Tibial artery (tissue), 4 donors: Measurements from ENCODE around the gene ATP6V0D1.

Experiments
- DNase-seq, 2 donors: peaks; one replicate each; pipeline ENCODE4 v3.0.0-alpha.2; 2019
- H3K27ac ChIP-seq, 2 donors: fragments of 200-600 bp; sonication (generic) in 1 of 2; 1 replicate in 1 of 2; 2 replicates in 1 of 2; pipeline ENCODE4 v1.5.1; 2018 to 2019; ENCODE audit warnings: mild to moderate bottlenecking in 1 of 2
- H3K27me3 ChIP-seq, 2 donors: fragments of 200-600 bp; sonication (generic) in 1 of 2; one replicate each; pipeline versions ENCODE4 v1.5.1 to v1.6.0; 2016 to 2019
- H3K36me3 ChIP-seq, 3 donors: fragments of 200-600 bp; sonication (generic) in 2 of 3; one replicate each; pipeline ENCODE4 v1.5.1; 2016 to 2019; ENCODE audit warnings: mild to moderate bottlenecking in 2 of 3
- H3K4me1 ChIP-seq, 4 donors: fragments of 200-600 bp; sonication (generic) in 2 of 4; 1 replicate in 3 of 4; 2 replicates in 1 of 4; pipeline ENCODE4 v1.5.1; 2016 to 2019
- H3K4me3 ChIP-seq, 2 donors: fragments of 200-600 bp; sonication (generic) in 1 of 2; 1 replicate in 1 of 2; 2 replicates in 1 of 2; pipeline ENCODE4 v1.5.1; 2018 to 2019; ENCODE audit warnings: mild to moderate bottlenecking in 2 of 2
- H3K9me3 ChIP-seq, 3 donors: fragments of 200-600 bp; sonication (generic) in 1 of 3; one replicate each; pipeline ENCODE4 v1.5.1; 2016 to 2019
- intact Hi-C: fragments of 100-400 bp; cut with DNase I; formaldehyde crosslinking; loops from one replicate; pipeline ENCODE4 v1.15.0; 2023; ENCODE audit warnings: low total_unique reads
- TF ChIP-seq, protein P1 (sequence below), 2 experiments: fragments of 200-600 bp in 1 of 2; fragments of 450-650 bp in 1 of 2; IDR thresholded peaks; one replicate each; pipeline ENCODE4 v1.5.1; 2017 to 2019; ENCODE audit warnings: antibody characterized with exemption in 2 of 2, mild to moderate bottlenecking in 1 of 2, moderate library complexity in 1 of 2

The ATP6V0D1 gene

DNA sequence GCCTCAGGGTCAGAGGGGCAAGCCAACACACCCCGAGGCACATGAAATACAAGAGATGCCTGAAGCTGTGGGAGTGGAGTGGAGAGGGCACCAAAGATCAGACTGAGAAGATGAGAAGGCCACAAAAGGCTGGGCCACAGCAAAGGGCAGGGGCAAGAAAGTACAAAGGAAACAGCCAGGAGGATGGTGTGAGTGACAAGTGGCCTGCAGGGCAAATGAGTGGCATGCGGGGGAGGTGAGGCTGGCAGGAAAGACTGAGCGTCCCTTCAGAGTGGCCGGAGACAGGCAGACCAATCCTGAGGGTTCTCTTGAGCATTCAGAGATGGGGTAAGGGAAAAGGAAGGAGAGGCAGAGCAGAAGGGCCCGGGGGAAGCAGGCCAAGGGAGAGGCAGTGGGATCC lies 26.9 kb downstream of the ATP6V0D1 start:
- H3K9me3 ChIP-seq = no peaks in the 10 kb centered on the region
- H3K36me3 ChIP-seq = peaks cover 7 to 45% (median 29%) of the 10 kb centered on the region in 3 donors
- TF ChIP-seq, protein P1, sequence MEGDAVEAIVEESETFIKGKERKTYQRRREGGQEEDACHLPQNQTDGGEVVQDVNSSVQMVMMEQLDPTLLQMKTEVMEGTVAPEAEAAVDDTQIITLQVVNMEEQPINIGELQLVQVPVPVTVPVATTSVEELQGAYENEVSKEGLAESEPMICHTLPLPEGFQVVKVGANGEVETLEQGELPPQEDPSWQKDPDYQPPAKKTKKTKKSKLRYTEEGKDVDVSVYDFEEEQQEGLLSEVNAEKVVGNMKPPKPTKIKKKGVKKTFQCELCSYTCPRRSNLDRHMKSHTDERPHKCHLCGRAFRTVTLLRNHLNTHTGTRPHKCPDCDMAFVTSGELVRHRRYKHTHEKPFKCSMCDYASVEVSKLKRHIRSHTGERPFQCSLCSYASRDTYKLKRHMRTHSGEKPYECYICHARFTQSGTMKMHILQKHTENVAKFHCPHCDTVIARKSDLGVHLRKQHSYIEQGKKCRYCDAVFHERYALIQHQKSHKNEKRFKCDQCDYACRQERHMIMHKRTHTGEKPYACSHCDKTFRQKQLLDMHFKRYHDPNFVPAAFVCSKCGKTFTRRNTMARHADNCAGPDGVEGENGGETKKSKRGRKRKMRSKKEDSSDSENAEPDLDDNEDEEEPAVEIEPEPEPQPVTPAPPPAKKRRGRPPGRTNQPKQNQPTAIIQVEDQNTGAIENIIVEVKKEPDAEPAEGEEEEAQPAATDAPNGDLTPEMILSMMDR (IDR thresholded peaks at IDR 0.05) = no peak
- H3K27ac ChIP-seq = no peak overlapping the region
- H3K27me3 ChIP-seq = no peaks in the 10 kb centered on the region
- intact Hi-C loops = no loop called here
- peaks cover 0 to 68% (median 30%) of the 10 kb centered on the region in 4 donors for H3K4me1 ChIP-seq
- no peak for DNase-seq
- no peak overlapping the region for H3K4me3 ChIP-seq

DNA sequence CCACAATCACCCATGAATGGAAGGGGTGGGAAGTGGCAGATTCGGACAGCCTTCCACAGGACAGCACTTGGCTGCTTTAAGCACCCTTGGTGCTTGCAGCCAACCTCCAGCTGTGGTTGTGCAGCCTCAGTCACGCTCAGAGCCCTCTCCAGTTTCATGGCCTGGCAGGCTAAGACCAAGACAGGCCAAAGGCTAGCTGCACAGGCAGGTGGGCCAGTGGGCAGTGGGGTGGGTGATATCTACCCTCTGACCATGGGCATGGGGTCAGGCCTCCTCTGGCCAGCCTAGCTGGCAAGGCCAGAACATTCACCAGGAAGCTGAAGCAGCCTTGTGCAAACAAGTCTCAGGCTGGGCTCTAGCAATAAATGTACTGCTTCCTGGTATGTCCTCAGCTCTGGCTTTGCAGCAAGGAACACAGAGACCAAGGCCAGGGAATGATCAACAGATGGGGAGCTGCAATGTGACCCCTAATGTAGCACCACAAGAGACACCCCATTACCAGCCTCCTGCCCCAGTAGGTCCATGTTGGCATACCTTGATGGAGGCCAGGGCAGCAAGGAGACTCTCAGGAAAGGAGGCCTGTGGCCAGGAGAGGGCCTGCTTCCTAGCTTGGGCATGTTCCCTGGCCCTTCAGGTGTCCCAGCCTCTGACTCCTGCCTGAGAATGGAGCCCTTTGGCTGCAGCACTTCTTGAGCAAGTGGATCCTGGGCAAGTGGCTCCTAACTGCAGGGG lies 29.1 kb downstream of the ATP6V0D1 start:
- peaks cover 0 to 54% (median 9%) of the 10 kb centered on the region in 4 donors for H3K4me1 ChIP-seq
- no peak overlapping the region for H3K4me3 ChIP-seq
- H3K27me3 ChIP-seq = no peaks in the 10 kb centered on the region
- H3K36me3 ChIP-seq = peaks cover 7 to 66% (median 37%) of the 10 kb centered on the region in 3 donors
- intact Hi-C loops = no loop called here
- TF ChIP-seq, protein P1 (IDR thresholded peaks at IDR 0.05) = no peak
- H3K27ac ChIP-seq = no peak overlapping the region
- no peak for DNase-seq
- no peaks in the 10 kb centered on the region for H3K9me3 ChIP-seq

DNA sequence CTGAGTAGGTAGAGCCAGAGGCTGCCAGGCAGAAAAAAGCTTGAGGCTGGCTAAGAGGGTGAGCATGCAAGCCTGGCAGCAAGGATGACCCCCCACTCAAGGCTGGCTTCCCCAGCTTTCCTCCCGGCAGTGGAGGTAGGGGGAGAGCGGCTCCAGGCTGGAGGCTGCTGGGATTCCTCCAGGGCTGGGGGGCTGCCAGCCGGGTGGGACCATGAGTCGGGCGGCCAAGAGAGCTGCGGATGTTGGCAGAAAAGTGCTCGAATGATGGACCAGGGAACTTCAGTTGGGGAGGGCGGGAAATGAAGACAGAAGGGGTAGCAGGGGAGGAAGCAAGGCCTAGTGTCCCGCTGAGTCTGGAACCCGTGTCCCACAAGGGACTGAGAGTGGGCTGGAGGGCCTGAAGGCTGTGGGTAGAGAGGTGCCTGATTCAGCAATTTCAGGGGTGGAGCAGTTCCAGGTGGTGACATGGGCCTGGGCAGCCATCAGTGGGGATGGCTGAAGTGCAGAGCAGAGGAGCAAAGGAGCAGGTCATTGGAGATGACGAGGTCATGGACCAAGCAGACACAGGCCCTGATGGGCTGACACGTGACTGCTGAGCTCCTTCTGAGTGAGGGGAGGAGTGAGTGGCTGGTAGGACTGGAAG lies 29.8 kb downstream of the ATP6V0D1 start:
- DNase-seq = no peak
- intact Hi-C loops = no loop called here
- H3K27me3 ChIP-seq = no peaks in the 10 kb centered on the region
- peaks cover 0 to 54% (median 13%) of the 10 kb centered on the region in 4 donors for H3K4me1 ChIP-seq
- no peak overlapping the region for H3K27ac ChIP-seq
- peaks cover 7 to 73% (median 37%) of the 10 kb centered on the region in 3 donors for H3K36me3 ChIP-seq
- TF ChIP-seq, protein P1 (IDR thresholded peaks at IDR 0.05) = no peak
- H3K9me3 ChIP-seq = no peaks in the 10 kb centered on the region
- no peak overlapping the region for H3K4me3 ChIP-seq

DNA sequence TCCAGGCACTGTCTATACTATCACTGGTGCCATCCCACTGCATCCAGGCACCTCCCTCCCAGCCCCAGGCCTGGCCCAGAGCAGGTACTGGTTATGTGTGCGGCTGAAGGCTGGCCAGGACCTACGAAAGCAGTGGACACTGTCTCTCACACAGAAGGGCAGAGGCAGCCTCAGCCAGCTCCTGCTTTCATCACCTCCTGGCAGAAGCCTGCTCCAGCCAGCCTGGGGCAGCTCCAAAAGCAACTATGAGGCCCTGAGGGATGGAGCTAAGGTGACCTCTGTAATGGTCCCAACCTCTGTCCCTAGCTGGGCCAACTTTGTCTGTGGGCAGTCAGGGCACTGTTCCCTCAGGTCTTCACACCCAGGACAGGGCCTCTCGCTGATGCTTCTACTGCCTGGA lies 31.2 kb downstream of the ATP6V0D1 start:
- Histone ChIP-seq H3K4me1 (peaks cover 0 to 62% (median 15%) of the 10 kb centered on the region in 4 donors), H3K4me3 (no peak overlapping the region), H3K27me3 (no peaks in the 10 kb centered on the region), H3K9me3 (no peaks in the 10 kb centered on the region), H3K36me3 (peaks cover 7 to 78% (median 37%) of the 10 kb centered on the region in 3 donors), H3K27ac (no peak overlapping the region)
- TF ChIP-seq, protein P1 (IDR thresholded peaks at IDR 0.05) = no peak
- intact Hi-C loops = no loop called here
- no peak for DNase-seq

DNA sequence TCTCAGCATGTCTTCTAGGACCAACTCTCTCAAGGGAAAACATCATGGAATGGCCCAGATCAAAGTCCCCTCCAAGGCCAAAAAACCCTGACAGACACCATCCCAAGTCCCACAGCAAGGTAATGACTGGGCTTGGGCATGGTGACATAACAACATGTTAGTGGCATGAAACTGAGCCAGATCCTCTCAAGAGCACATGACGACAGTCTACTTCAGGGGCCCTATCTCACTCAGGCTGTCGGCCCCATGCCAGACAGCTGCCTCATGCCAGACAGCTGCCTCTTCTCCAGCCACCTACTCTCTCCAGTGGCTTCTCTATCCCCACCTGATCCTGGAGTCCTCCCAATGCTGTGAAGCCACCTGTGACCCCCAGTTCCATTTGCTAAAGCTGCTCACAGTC lies 31.6 kb downstream of the ATP6V0D1 start:
- no peak overlapping the region for H3K27ac ChIP-seq
- peaks cover 0 to 66% (median 15%) of the 10 kb centered on the region in 4 donors for H3K4me1 ChIP-seq
- H3K9me3 ChIP-seq = no peaks in the 10 kb centered on the region
- intact Hi-C loops = no loop called here
- TF ChIP-seq, protein P1 (IDR thresholded peaks at IDR 0.05) = no peak
- no peaks in the 10 kb centered on the region for H3K27me3 ChIP-seq
- no peak overlapping the region for H3K4me3 ChIP-seq
- peaks cover 7 to 82% (median 37%) of the 10 kb centered on the region in 3 donors for H3K36me3 ChIP-seq
- DNase-seq = no peak
